Bone marrow (tissue), 2 donors: ENCODE measurements around the gene ZC3H8.

ENCODE experiments used
- DNase-seq, 2 donors: peaks; one replicate each; lab custom pipeline; 2025; lab: John Stamatoyannopoulos, UW

Gene ZC3H8

GRCh38 chr2:112164876-112165275 is 90.0 kb downstream of the ZC3H8 start:
- no peak for DNase-seq

- no peak for DNase-seq
Measured at GRCh38 chr2:112163541-112163981, 91.3 kb downstream of the ZC3H8 start.

- no peak for DNase-seq
Measured at GRCh38 chr2:112162956-112163355, 91.9 kb downstream of the ZC3H8 start.

GRCh38 chr2:112162341-112162740 is 92.5 kb downstream of the ZC3H8 start:
- no peak for DNase-seq
